SK-N-SH (cell line): ENCODE data around the gene DPPA5. TPM values are rescaled to one million over a fixed set of nuclear protein-coding genes. Genes with fewer than 3 reads are reported as not detected.
"Not testable (repeated sequence)": the region's sequence is repeated elsewhere in the genome, so short reads cannot be mapped to it uniquely, and the experiment has no call there.

Experiments
- CTCF ChIA-PET: fragments of 300-600, 350-600 bp; formaldehyde crosslinking; extraction: SDS; loops from one replicate; lab custom pipeline; 2021; lab: Yijun Ruan, JAX
- POLR2A ChIA-PET: fragments of 350-600 bp; sonication (Branson Sonifier 250); formaldehyde crosslinking; extraction: SDS; loops from one replicate; lab custom pipeline; 2020; ENCODE audit warnings: antibody characterized with exemption, inconsistent platforms; lab: Yijun Ruan, JAX
- DNase-seq: peaks from one replicate; pipeline ENCODE4 v3.0.0; 2012
- H2AFZ ChIP-seq: fragments of 200-600 bp; sonication (generic); 2 replicates; pipeline ENCODE4 v1.8.1; 2016; ENCODE audit warnings: antibody characterized with exemption, mild to moderate bottlenecking, low read depth
- H3F3A ChIP-seq: fragments of 200-600 bp; sonication (generic); replicated peaks from 2 replicates; pipeline ENCODE3; 2016; ENCODE audit warnings: antibody characterized with exemption, mild to moderate bottlenecking; ENCODE audit not compliant: insufficient read depth
- H3K27ac ChIP-seq, 2 experiments: fragments of 200-500 bp in 1 of 2; fragments of 200-600 bp in 1 of 2; sonication (Bioruptor generic) in 1 of 2; sonication (generic), shearing (Covaris generic) in 1 of 2; 2 replicates each; pipeline versions ENCODE4 v1.5.1 to v1.6.1; 2014 to 2016; ENCODE audit warnings: low read depth in 2 of 2, inconsistent platforms in 1 of 2, low read length in 1 of 2, mild to moderate bottlenecking in 1 of 2, mixed read lengths in 1 of 2
- H3K27me3 ChIP-seq: fragments of 200-600 bp; sonication (generic), shearing (Covaris generic); 2 replicates; pipeline ENCODE4 v1.6.1; 2016; ENCODE audit warnings: mixed run types; ENCODE audit not compliant: insufficient read depth
- H3K36me3 ChIP-seq, 2 experiments: fragments of 200-500 bp in 1 of 2; fragments of 200-600 bp in 1 of 2; sonication (Bioruptor generic) in 1 of 2; sonication (generic) in 1 of 2; replicated peaks in 1 of 2; 2 replicates each; pipeline versions ENCODE3 to v1.5.1; 2014 to 2016; ENCODE audit warnings: low read length in 1 of 2, mild to moderate bottlenecking in 1 of 2; ENCODE audit not compliant: insufficient read depth in 2 of 2, control insufficient read depth in 1 of 2
- H3K4me1 ChIP-seq, 2 experiments: fragments of 200-500 bp in 1 of 2; fragments of 200-600 bp in 1 of 2; sonication (Bioruptor generic) in 1 of 2; sonication (generic), shearing (Covaris generic) in 1 of 2; 2 replicates each; pipeline versions ENCODE4 v1.5.1 to v1.6.1; 2014 to 2016; ENCODE audit warnings: low read depth in 1 of 2, low read length in 1 of 2, mixed run types in 1 of 2; ENCODE audit not compliant: insufficient read depth in 2 of 2, control insufficient read depth in 1 of 2
- H3K4me2 ChIP-seq: fragments of 200-600 bp; sonication (generic), shearing (Covaris generic); 2 replicates; pipeline ENCODE4 v1.6.1; 2017; ENCODE audit warnings: mixed run types
- H3K4me3 ChIP-seq, 2 experiments: fragments of 200-500 bp in 1 of 2; fragments of 200-600 bp in 1 of 2; sonication (Bioruptor generic) in 1 of 2; sonication (generic), shearing (Covaris generic) in 1 of 2; 2 replicates each; pipeline versions ENCODE4 v1.5.1 to v1.8.1; 2014 to 2016; ENCODE audit warnings: low read depth in 2 of 2, inconsistent platforms in 1 of 2, low read length in 1 of 2, mild to moderate bottlenecking in 1 of 2, mixed read lengths in 1 of 2, moderate library complexity in 1 of 2
- H3K79me2 ChIP-seq: fragments of 200-600 bp; sonication (generic); 2 replicates; pipeline ENCODE4 v1.8.1; 2017; ENCODE audit warnings: mild to moderate bottlenecking; ENCODE audit not compliant: insufficient read depth
- H3K9ac ChIP-seq: fragments of 200-600 bp; sonication (generic); 2 replicates; pipeline ENCODE4 v1.6.1; 2017; ENCODE audit warnings: mixed run types
- H3K9me2 ChIP-seq: fragments of 200-600 bp; sonication (generic); 2 replicates; pipeline ENCODE4 v1.6.1; 2017; ENCODE audit warnings: mixed run types
- H3K9me3 ChIP-seq: fragments of 200-600 bp; sonication (generic); 2 replicates; pipeline ENCODE4 v1.6.1; 2017; ENCODE audit warnings: mixed run types, mild to moderate bottlenecking, moderate library complexity
- H4K20me1 ChIP-seq: fragments of 200-600 bp; sonication (generic); 2 replicates; pipeline ENCODE4 v1.6.1; 2017; ENCODE audit warnings: mild to moderate bottlenecking, mixed run types; ENCODE audit not compliant: insufficient read depth
- ELF1 ChIP-seq: IDR thresholded peaks from 2 replicates; pipeline ENCODE4 v1.4.0; 2012
- EZH2phosphoT487 ChIP-seq: fragments of 200-600 bp; sonication (generic); IDR thresholded peaks from 2 replicates; pipeline ENCODE4 v1.6.1; 2017; ENCODE audit warnings: low read depth, mixed run types, mild to moderate bottlenecking, antibody characterized with exemption, moderate library complexity, borderline replicate concordance
- FOXM1 ChIP-seq: IDR thresholded peaks from 2 replicates; pipeline ENCODE4 v1.4.0; 2012; ENCODE audit warnings: low read depth, mild to moderate bottlenecking
- MEF2A ChIP-seq: IDR thresholded peaks from 2 replicates; pipeline ENCODE4 v1.4.0; 2012; ENCODE audit warnings: low read depth, borderline replicate concordance
- MXI1 ChIP-seq: IDR thresholded peaks from 2 replicates; pipeline ENCODE4 v1.6.1; 2012; ENCODE audit warnings: mild to moderate bottlenecking, low read depth, low read length, improper control_type of control experiment
- NFIC ChIP-seq: IDR thresholded peaks from 2 replicates; pipeline ENCODE4 v1.4.0; 2012; ENCODE audit warnings: borderline replicate concordance
- NRF1 ChIP-seq: IDR thresholded peaks from 2 replicates; pipeline ENCODE4 v1.6.1; 2012; ENCODE audit warnings: low read depth, mild to moderate bottlenecking, low read length
- POLR2AphosphoS5 ChIP-seq: IDR thresholded peaks from 2 replicates; pipeline ENCODE4 v1.6.1; 2012; ENCODE audit warnings: low read depth, low read length
- RAD21 ChIP-seq: IDR thresholded peaks from 2 replicates; pipeline ENCODE4 v1.6.1; 2012; ENCODE audit warnings: mild to moderate bottlenecking, low read length
- TEAD4 ChIP-seq: IDR thresholded peaks from 2 replicates; pipeline ENCODE4 v1.4.0; 2012; ENCODE audit warnings: mild to moderate bottlenecking, borderline replicate concordance; ENCODE audit not compliant: insufficient read depth
- YY1 ChIP-seq: IDR thresholded peaks from 2 replicates; pipeline ENCODE4 v1.4.0; 2012; ENCODE audit warnings: low read depth, mild to moderate bottlenecking
- ZBTB33 ChIP-seq: IDR thresholded peaks from 2 replicates; pipeline ENCODE4 v1.4.0; 2012; ENCODE audit warnings: low read depth, borderline replicate concordance
- WGBS: methylation state at CpG from one replicate; pipeline ENCODE4 v1.1.6; 2017; ENCODE audit warnings: low lambda C conversion rate; 5-methylcytosine and 5-hydroxymethylcytosine counted together
- polyA plus RNA-seq, 3 experiments: library from polyadenylated mRNA; depleted of rRNA; stranded (reverse); fragments of >200 nt; gene quantifications; 2 replicates each; pipeline ENCODE4 v1.2.3, GENCODE V29; 2012
- TF ChIP-seq, protein P1 (sequence below): IDR thresholded peaks from 2 replicates; pipeline ENCODE4 v1.6.1; 2012; ENCODE audit warnings: mild to moderate bottlenecking, low read depth, low read length, moderate library complexity
- TF ChIP-seq, protein P2 (sequence below): IDR thresholded peaks from 2 replicates; pipeline ENCODE4 v1.4.0; 2012; ENCODE audit warnings: low read depth

Gene DPPA5
- polyA plus RNA-seq, 1 of the 3 experiments (the other 2 are of a cell fraction), result not detected

DNA sequence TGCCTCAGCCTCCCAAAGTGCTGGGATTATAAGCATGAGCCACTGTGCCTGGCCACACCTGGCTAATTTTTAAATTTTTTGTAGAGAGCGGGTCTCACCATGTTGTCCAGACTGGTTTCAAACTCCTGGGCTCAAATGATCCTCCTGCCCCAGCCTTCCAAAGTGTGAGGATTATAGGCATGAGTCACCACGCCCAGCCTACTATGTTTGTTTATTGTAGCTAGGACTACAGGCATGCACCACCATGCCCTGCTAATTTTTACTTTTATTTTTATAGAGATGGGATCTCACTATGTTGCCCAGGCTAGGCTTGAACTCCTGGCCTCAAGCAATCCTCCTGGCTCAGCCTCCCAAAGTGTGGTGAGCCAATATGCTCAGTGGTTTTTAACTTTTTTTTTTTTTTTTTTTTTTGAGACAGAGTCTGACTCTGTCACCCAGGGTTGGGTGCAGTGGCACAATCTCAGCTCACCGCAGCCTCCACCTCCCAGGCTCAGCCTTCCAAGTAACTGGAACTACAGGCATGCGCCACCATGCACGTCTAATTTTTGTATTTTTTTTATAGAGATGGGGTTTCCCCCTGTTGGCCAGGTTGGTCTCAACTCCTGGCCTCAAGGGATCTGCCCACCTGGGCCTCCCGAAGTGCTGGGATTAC, 28.5 kb upstream of the DPPA5 start (continued):
- TF ChIP-seq, protein P1, sequence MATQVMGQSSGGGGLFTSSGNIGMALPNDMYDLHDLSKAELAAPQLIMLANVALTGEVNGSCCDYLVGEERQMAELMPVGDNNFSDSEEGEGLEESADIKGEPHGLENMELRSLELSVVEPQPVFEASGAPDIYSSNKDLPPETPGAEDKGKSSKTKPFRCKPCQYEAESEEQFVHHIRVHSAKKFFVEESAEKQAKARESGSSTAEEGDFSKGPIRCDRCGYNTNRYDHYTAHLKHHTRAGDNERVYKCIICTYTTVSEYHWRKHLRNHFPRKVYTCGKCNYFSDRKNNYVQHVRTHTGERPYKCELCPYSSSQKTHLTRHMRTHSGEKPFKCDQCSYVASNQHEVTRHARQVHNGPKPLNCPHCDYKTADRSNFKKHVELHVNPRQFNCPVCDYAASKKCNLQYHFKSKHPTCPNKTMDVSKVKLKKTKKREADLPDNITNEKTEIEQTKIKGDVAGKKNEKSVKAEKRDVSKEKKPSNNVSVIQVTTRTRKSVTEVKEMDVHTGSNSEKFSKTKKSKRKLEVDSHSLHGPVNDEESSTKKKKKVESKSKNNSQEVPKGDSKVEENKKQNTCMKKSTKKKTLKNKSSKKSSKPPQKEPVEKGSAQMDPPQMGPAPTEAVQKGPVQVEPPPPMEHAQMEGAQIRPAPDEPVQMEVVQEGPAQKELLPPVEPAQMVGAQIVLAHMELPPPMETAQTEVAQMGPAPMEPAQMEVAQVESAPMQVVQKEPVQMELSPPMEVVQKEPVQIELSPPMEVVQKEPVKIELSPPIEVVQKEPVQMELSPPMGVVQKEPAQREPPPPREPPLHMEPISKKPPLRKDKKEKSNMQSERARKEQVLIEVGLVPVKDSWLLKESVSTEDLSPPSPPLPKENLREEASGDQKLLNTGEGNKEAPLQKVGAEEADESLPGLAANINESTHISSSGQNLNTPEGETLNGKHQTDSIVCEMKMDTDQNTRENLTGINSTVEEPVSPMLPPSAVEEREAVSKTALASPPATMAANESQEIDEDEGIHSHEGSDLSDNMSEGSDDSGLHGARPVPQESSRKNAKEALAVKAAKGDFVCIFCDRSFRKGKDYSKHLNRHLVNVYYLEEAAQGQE, result no peak
- no peak for TF ChIP-seq YY1

GRCh38 chr6:73381531-73381930, 27.5 kb upstream of the DPPA5 start:
- H3K9me2 ChIP-seq, H3K36me3 ChIP-seq, H3K4me2 ChIP-seq, H3K9ac ChIP-seq, DNase-seq, H2AFZ ChIP-seq, H3F3A ChIP-seq, H3K9me3 ChIP-seq, H3K27ac ChIP-seq, H3K4me1 ChIP-seq, H3K79me2 ChIP-seq, POLR2A ChIA-PET, CTCF ChIA-PET, H3K4me3 ChIP-seq, H4K20me1 ChIP-seq, H3K27me3 ChIP-seq: not testable (repeated sequence)
- 91% methylated on average over 10 of the region's 10 CpGs for WGBS

DNA sequence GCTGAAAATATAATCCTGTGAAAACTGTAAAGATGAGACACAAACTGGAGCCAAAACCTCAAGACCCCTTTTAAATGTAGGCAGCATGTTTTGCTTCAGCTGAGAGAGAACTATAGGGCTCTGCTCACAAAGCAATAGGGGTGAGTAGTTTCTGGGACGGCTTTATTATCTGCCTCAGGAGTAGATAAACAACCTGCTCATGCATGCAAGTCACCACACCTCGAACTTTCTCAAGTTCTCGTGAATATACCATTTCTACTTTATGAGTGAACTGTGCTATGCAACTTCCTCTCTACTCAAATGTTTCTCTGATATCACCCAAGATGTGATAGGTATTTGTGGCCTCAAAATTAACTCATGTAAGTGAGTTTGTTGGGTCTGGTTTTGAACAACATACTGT, 23.1 kb upstream of the DPPA5 start:
- Histone ChIP-seq H3K36me3 (no peaks in the 10 kb centered on the region), H3F3A (no peaks in the 10 kb centered on the region), H3K4me3 (no peak overlapping the region), H3K9ac (no peak overlapping the region), H3K27me3 (no peaks in the 10 kb centered on the region), H3K4me1 (no peaks in the 10 kb centered on the region), H3K4me2 (no peak overlapping the region), H3K27ac (no peak overlapping the region), H3K79me2 (no peaks in the 10 kb centered on the region), H3K9me2 (no peaks in the 10 kb centered on the region), H2AFZ (no peak overlapping the region), H3K9me3 (no peaks in the 10 kb centered on the region), H4K20me1 (no peaks in the 10 kb centered on the region)
- 76% methylated on average over 3 of the region's 3 CpGs for whole genome bisulfite sequencing
- ChIA-PET POLR2A (no interaction called here), CTCF (interaction anchor here (0.9 to 1.8 kb wide), 2 partner anchors 12 to 51 kb away, joined by 3 to 5 read pairs; no protein-coding TSS in a partner anchor)
- TF ChIP-seq TEAD4, result no peak
- TF ChIP-seq EZH2phosphoT487, result no peak
- no peak for TF ChIP-seq RAD21
- TF ChIP-seq POLR2AphosphoS5, result no peak
- TF ChIP-seq, protein P2, sequence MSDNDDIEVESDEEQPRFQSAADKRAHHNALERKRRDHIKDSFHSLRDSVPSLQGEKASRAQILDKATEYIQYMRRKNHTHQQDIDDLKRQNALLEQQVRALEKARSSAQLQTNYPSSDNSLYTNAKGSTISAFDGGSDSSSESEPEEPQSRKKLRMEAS, result no peak
- TF ChIP-seq FOXM1, result no peak
- no peak for TF ChIP-seq ELF1
- no peak for TF ChIP-seq ZBTB33
- no peak for TF ChIP-seq MEF2A
- TF ChIP-seq NFIC, result no peak
- TF ChIP-seq NRF1, result no peak
- TF ChIP-seq MXI1, result no peak
- DNase-seq, result no peak
